OCI-LY1 (cell line): Measurements from ENCODE around the gene VSX2.
A peak's percentile ranks its signal among the peaks of the same experiment; 100 is the strongest.

Source experiments
- CTCF ChIP-seq: fragments of 200-600 bp; sonication (generic), shearing (Covaris generic); IDR thresholded peaks from 2 replicates; pipeline ENCODE4 v1.5.1; 2017; ENCODE audit warnings: mild to moderate bottlenecking, antibody characterized with exemption, low read length, moderate library complexity, mixed read lengths
- EZH2 ChIP-seq: fragments of 200-600 bp; sonication (generic), shearing (Covaris generic); IDR thresholded peaks from 2 replicates; pipeline ENCODE4 v1.8.0; 2017; ENCODE audit warnings: borderline replicate concordance, mixed run types, mild to moderate bottlenecking, antibody characterized with exemption, low read length, moderate library complexity, mixed read lengths

DNA sequence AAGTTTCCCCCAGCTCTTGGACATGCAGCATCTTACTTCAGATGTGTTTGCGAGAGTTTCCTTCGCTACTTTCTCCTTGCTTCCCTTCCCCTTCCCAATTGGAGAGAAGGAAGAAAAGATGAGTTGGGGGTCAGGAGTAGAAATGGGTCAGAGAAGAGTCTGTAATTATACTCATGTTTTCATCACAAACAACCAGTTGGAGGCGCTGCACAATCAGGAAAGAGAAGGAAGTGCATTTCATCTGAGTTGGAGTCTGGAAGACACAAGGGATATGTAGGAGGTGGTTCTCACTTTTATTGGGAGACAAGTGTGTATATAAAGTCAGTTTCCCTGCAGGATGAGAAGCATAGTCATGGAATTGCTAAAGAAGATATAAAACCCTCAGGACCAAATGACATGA is 31.3 kb upstream of the VSX2 start:
- TF ChIP-seq EZH2 (no peak), CTCF (peak; percentile 62)
